GM12878 (cell line): ENCODE results near the gene CLSTN2. TPM values are rescaled to one million over a fixed set of nuclear protein-coding genes. Genes with fewer than 3 reads are reported as not detected.

Experiments
- ATAC-seq: fragments of 200-7000 bp; cut with Tn5 transposase; 3 replicates; pipeline ENCODE4 v1.9.1; 2020; ENCODE audit warnings: mild to moderate bottlenecking, moderate library complexity
- BruUV-seq: library from RNA; stranded (reverse); fragments of 400-500 nt; replicated peaks from 2 replicates; lab custom pipeline; 2021; lab: Mats Ljungman, UMichigan
- CTCF ChIA-PET: fragments of 300-600 bp; sonication (Branson Sonifier 250); formaldehyde crosslinking; extraction: SDS; loops from one replicate; lab custom pipeline; 2021; ENCODE audit warnings: inconsistent platforms; lab: Yijun Ruan, JAX
- POLR2A ChIA-PET: fragments of 350-600 bp; formaldehyde crosslinking; extraction: SDS; loops from one replicate; lab custom pipeline; 2021; ENCODE audit warnings: inconsistent platforms; lab: Charles Lee
- RAD21 ChIA-PET: fragments of 300-600 bp; sonication (Branson Sonifier 250); formaldehyde crosslinking; loops from one replicate; lab custom pipeline; 2023; ENCODE audit warnings: antibody characterized with exemption; ENCODE audit not compliant: unreplicated experiment; lab: Charles Lee
- SMC1A ChIA-PET: fragments of 300-600 bp; sonication (Branson Sonifier 250); formaldehyde crosslinking; loops from one replicate; lab custom pipeline; 2023; ENCODE audit not compliant: unreplicated experiment, uncharacterized antibody; lab: Charles Lee
- DNase-seq: peaks from one replicate; pipeline ENCODE4 v3.0.0-alpha.2; 2011; ENCODE audit warnings: low read depth, low spot score
- FAIRE-seq: peaks from 3 replicates; lab custom pipeline; 2011; peaks lifted over from hg19 to GRCh38; lab: Jason Lieb, UNC
- H2AFZ ChIP-seq: 2 replicates; pipeline ENCODE4 v1.6.0; 2011; ENCODE audit warnings: low read depth, low read length, control low read depth; ENCODE audit not compliant: control insufficient read depth
- H3K27ac ChIP-seq: 2 replicates; pipeline ENCODE4 v1.5.1; 2011; ENCODE audit warnings: control low read depth; ENCODE audit not compliant: control insufficient read depth, insufficient read depth
- H3K27me3 ChIP-seq, 2 experiments: replicated peaks in 1 of 2; 2 replicates each; pipeline versions ENCODE4 v1.6.0 to v1.6.1; 2011; ENCODE audit warnings: low read length in 1 of 2; ENCODE audit not compliant: control insufficient read depth in 2 of 2, insufficient read depth in 2 of 2
- H3K36me3 ChIP-seq, 2 experiments: 2 replicates each; pipeline ENCODE4 v1.5.1; 2011; ENCODE audit warnings: low read length in 1 of 2; ENCODE audit not compliant: control insufficient read depth in 2 of 2, insufficient read depth in 2 of 2
- H3K4me1 ChIP-seq: 2 replicates; pipeline ENCODE4 v1.6.1; 2011; ENCODE audit warnings: mild to moderate bottlenecking, low read length, moderate library complexity, mixed read lengths; ENCODE audit not compliant: control insufficient read depth, insufficient read depth
- H3K4me2 ChIP-seq: 2 replicates; pipeline ENCODE4 v1.6.0; 2011; ENCODE audit warnings: control low read depth; ENCODE audit not compliant: control insufficient read depth, insufficient read depth
- H3K4me3 ChIP-seq: fragments of 200-600 bp; sonication (generic); 2 replicates; pipeline ENCODE4 v1.5.1; 2016
- H3K79me2 ChIP-seq: 2 replicates; pipeline ENCODE4 v1.6.0; 2011; ENCODE audit warnings: low read length; ENCODE audit not compliant: control insufficient read depth, insufficient read depth
- H3K9ac ChIP-seq: 2 replicates; pipeline ENCODE4 v1.8.0; 2011; ENCODE audit warnings: low read length, control low read depth, mixed read lengths; ENCODE audit not compliant: control insufficient read depth, insufficient read depth
- H3K9me3 ChIP-seq: replicated peaks from 3 replicates; pipeline ENCODE4 v1.5.1; 2011; ENCODE audit warnings: mild to moderate bottlenecking, low read length; ENCODE audit not compliant: control insufficient read depth, insufficient read depth
- H4K20me1 ChIP-seq: 2 replicates; pipeline ENCODE4 v1.6.0; 2011; ENCODE audit not compliant: control insufficient read depth, insufficient read depth
- ATF7 ChIP-seq: fragments of 450-650 bp; IDR thresholded peaks from 2 replicates; pipeline ENCODE4 v1.6.1; 2016; ENCODE audit warnings: low read depth, mild to moderate bottlenecking
- BRCA1 ChIP-seq: IDR thresholded peaks from 2 replicates; pipeline ENCODE4 v1.6.1; 2011; ENCODE audit warnings: low read depth, low read length, improper control_type of control experiment
- CHD2 ChIP-seq: IDR thresholded peaks from 2 replicates; pipeline ENCODE4 v1.6.1; 2011; ENCODE audit warnings: low read depth, low read length, improper control_type of control experiment, borderline replicate concordance
- KDM1A ChIP-seq: fragments of 200-600 bp; sonication (generic); IDR thresholded peaks from 2 replicates; pipeline ENCODE4 v1.6.1; 2016; ENCODE audit warnings: borderline replicate concordance
- MXI1 ChIP-seq: fragments of 150-350 bp; IDR thresholded peaks from 2 replicates; pipeline ENCODE4 v1.6.1; 2011; ENCODE audit warnings: low read depth, mild to moderate bottlenecking, inconsistent platforms, low read length, improper control_type of control experiment
- NFYA ChIP-seq: IDR thresholded peaks from 2 replicates; pipeline ENCODE4 v1.6.1; 2011; ENCODE audit warnings: low read depth, mild to moderate bottlenecking, low read length, improper control_type of control experiment, borderline replicate concordance
- NFYB ChIP-seq: IDR thresholded peaks from 2 replicates; pipeline ENCODE4 v1.6.1; 2011; ENCODE audit warnings: low read depth, mild to moderate bottlenecking, low read length, improper control_type of control experiment, moderate library complexity; ENCODE audit not compliant: insufficient read depth
- POLR2AphosphoS2 ChIP-seq: IDR thresholded peaks from 2 replicates; pipeline ENCODE4 v1.6.1; 2011; ENCODE audit warnings: low read depth, mild to moderate bottlenecking, low read length, improper control_type of control experiment, moderate library complexity
- RCOR1 ChIP-seq: conservative IDR thresholded peaks from 2 replicates; pipeline ENCODE4 v1.6.1; 2012; ENCODE audit warnings: low read depth, low read length, improper control_type of control experiment
- SMAD1 ChIP-seq: fragments of 450-650 bp; IDR thresholded peaks from 2 replicates; pipeline ENCODE4 v1.6.1; 2018; ENCODE audit warnings: mild to moderate bottlenecking, low read depth; ENCODE audit not compliant: partially characterized antibody
- TAF1 ChIP-seq: IDR thresholded peaks from 2 replicates; pipeline ENCODE4 v1.6.1; 2011; ENCODE audit warnings: mild to moderate bottlenecking, low read depth, low read length, borderline replicate concordance
- WRNIP1 ChIP-seq: IDR thresholded peaks from 2 replicates; pipeline ENCODE4 v1.6.1; 2011; ENCODE audit warnings: low read depth, low read length, improper control_type of control experiment, borderline replicate concordance
- ZBED1 ChIP-seq: IDR thresholded peaks from 2 replicates; pipeline ENCODE4 v1.6.1; 2016; ENCODE audit warnings: borderline replicate concordance
- ZNF384 ChIP-seq: IDR thresholded peaks from 2 replicates; pipeline ENCODE4 v1.6.1; 2012; ENCODE audit warnings: low read depth, mild to moderate bottlenecking, low read length, improper control_type of control experiment, borderline replicate concordance
- WGBS: methylation state at CpG from one replicate; pipeline ENCODE4 v1.1.6; 2016; ENCODE audit warnings: low lambda C conversion rate; ENCODE audit not compliant: insufficient replicate concordance, insufficient coverage; ENCODE audit errors: missing lambda C conversion rate; 5-methylcytosine and 5-hydroxymethylcytosine counted together
- in situ Hi-C: fragments of 300-500 bp; cut with MboI; formaldehyde crosslinking; loops from 9 replicates; pipeline ENCODE4 v1.14.3; 2018; ENCODE audit warnings: mixed read lengths
- intact Hi-C: fragments of 100-400 bp; cut with micrococcal nuclease; formaldehyde crosslinking; loops from one replicate; pipeline ENCODE4 v1.14.2; 2022; ENCODE audit not compliant: unreplicated experiment
- polyA plus RNA-seq, 11 experiments: library from polyadenylated mRNA; depleted of rRNA in 4 of 11; unstranded in 6 of 11; stranded (reverse) in 5 of 11; fragments of >200 nt; fragmentation: Nextera tagmentation in 4 of 11; fragmentation: Illumina TruSeq in 1 of 11; extraction: Ambion mirVana in 4 of 11; extraction: Trizol in 1 of 11; gene quantifications; 1 replicate in 1 of 11; 2 replicates in 10 of 11; pipeline versions ENCODE4 v1.2.1 to v1.2.3, GENCODE V29; 2011 to 2016; ENCODE audit warnings: inconsistent platforms in 2 of 11, missing spikeins in 2 of 11, low read depth in 1 of 11
- total RNA-seq, 4 experiments: library from RNA; depleted of rRNA in 3 of 4; stranded (reverse); fragments of >200 nt in 3 of 4; fragmentation: Illumina TruSeq in 1 of 4; extraction: Trizol in 1 of 4; gene quantifications; 2 replicates each; pipeline versions ENCODE4 v1.2.1 to v1.2.3, GENCODE V29; 2013 to 2021
- TF ChIP-seq, protein P1 (sequence below): fragments of 450-650 bp; formaldehyde crosslinking; IDR thresholded peaks from 2 replicates; pipeline ENCODE4 v1.5.0; 2022; ENCODE audit warnings: mild to moderate bottlenecking, missing genetic modification characterization
- TF ChIP-seq, protein P2 (sequence below), 3 experiments: IDR thresholded peaks in 2 of 3; conservative IDR thresholded peaks in 1 of 3; 2 replicates each; pipeline ENCODE4 v1.5.1; 2011; ENCODE audit warnings: low read depth in 3 of 3, low read length in 3 of 3, mild to moderate bottlenecking in 3 of 3, control low read depth in 2 of 3, moderate library complexity in 2 of 3, inconsistent platforms in 1 of 3, mixed read lengths in 1 of 3; ENCODE audit not compliant: control insufficient read depth in 2 of 3, insufficient read depth in 1 of 3; ENCODE audit errors: extremely low read depth in 1 of 3
- TF ChIP-seq, protein P3 (sequence below): IDR thresholded peaks from 2 replicates; pipeline ENCODE4 v1.6.1; 2012; ENCODE audit warnings: mild to moderate bottlenecking, low read depth, low read length

CLSTN2 gene
- total and polyA plus RNA-seq, 10 of the 15 experiments (the other 5 are each of a cell fraction or from before 2014, with no cell fraction given): under 0.01 to 0.10 (median under 0.01) TPM; not detected in 5

DNA sequence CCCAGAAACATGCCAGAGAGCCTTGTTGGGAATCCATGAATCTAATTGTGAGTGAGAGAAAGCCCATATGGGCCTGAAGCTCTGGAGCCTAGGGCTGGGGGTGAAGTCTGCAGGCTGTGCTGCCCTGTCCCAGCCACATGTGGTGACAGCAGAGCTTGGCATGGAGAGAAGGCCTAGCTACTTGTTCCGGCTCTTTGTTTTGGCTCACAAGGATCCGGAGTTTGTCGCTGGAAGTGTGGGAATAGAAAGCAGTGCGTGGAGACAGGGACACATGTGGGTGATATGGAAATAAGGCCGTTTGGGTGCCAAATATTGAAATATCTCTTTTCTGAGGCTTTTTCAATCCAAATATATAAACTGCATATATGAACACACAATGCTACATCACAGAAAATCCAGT, 78.2 kb downstream of the CLSTN2 start:
- Histone ChIP-seq H2AFZ (no peak overlapping the region), H3K9ac (no peak overlapping the region), H4K20me1 (no peaks in the 10 kb centered on the region), H3K4me3 (no peak overlapping the region), H3K27me3 (no peaks in the 10 kb centered on the region; a peak in 2 of 4 replicates), H3K36me3 (no peaks in the 10 kb centered on the region), H3K27ac (no peak overlapping the region), H3K79me2 (no peaks in the 10 kb centered on the region), H3K4me2 (no peak overlapping the region), H3K9me3 (no peaks in the 10 kb centered on the region), H3K4me1 (no peaks in the 10 kb centered on the region)
- RAD21 ChIA-PET: no interaction called here
- DNase-seq: no peak
- SMC1A ChIA-PET: no interaction called here
- 43% methylated on average over 5 of the region's 5 CpGs for WGBS
- in situ Hi-C loops (no loop called here), intact Hi-C loops (no loop called here)
- no peak for ATAC-seq
- no TSS peak for BruUV-seq
- CTCF ChIA-PET: interaction anchor here (0.7 kb wide), 1 partner anchor 13 kb away, joined by 3 read pairs; no protein-coding TSS in a partner anchor
- no peak for FAIRE-seq
- POLR2A ChIA-PET: no interaction called here
- TF ChIP-seq NFYB (no peak), RCOR1 (no peak), CHD2 (no peak), SMAD1 (no peak), ATF7 (no peak), WRNIP1 (no peak), NFYA (no peak), POLR2AphosphoS2 (no peak), KDM1A (no peak), ZBED1 (no peak), ZNF384 (no peak), MXI1 (no peak), BRCA1 (no peak), TAF1 (no peak)
- TF ChIP-seq, protein P1, sequence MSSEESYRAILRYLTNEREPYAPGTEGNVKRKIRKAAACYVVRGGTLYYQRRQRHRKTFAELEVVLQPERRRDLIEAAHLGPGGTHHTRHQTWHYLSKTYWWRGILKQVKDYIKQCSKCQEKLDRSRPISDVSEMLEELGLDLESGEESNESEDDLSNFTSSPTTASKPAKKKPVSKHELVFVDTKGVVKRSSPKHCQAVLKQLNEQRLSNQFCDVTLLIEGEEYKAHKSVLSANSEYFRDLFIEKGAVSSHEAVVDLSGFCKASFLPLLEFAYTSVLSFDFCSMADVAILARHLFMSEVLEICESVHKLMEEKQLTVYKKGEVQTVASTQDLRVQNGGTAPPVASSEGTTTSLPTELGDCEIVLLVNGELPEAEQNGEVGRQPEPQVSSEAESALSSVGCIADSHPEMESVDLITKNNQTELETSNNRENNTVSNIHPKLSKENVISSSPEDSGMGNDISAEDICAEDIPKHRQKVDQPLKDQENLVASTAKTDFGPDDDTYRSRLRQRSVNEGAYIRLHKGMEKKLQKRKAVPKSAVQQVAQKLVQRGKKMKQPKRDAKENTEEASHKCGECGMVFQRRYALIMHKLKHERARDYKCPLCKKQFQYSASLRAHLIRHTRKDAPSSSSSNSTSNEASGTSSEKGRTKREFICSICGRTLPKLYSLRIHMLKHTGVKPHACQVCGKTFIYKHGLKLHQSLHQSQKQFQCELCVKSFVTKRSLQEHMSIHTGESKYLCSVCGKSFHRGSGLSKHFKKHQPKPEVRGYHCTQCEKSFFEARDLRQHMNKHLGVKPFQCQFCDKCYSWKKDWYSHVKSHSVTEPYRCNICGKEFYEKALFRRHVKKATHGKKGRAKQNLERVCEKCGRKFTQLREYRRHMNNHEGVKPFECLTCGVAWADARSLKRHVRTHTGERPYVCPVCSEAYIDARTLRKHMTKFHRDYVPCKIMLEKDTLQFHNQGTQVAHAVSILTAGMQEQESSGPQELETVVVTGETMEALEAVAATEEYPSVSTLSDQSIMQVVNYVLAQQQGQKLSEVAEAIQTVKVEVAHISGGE (CRISPR knock-in tag): no peak
- TF ChIP-seq, protein P2, sequence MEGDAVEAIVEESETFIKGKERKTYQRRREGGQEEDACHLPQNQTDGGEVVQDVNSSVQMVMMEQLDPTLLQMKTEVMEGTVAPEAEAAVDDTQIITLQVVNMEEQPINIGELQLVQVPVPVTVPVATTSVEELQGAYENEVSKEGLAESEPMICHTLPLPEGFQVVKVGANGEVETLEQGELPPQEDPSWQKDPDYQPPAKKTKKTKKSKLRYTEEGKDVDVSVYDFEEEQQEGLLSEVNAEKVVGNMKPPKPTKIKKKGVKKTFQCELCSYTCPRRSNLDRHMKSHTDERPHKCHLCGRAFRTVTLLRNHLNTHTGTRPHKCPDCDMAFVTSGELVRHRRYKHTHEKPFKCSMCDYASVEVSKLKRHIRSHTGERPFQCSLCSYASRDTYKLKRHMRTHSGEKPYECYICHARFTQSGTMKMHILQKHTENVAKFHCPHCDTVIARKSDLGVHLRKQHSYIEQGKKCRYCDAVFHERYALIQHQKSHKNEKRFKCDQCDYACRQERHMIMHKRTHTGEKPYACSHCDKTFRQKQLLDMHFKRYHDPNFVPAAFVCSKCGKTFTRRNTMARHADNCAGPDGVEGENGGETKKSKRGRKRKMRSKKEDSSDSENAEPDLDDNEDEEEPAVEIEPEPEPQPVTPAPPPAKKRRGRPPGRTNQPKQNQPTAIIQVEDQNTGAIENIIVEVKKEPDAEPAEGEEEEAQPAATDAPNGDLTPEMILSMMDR (IDR thresholded peaks at IDR 0.05 in 2 of 3, conservative IDR thresholded peaks at IDR 0.05 in 1 of 3; ENCODE audit: control insufficient read depth in 2 of 3, extremely low read depth in 1 of 3, insufficient read depth in 1 of 3, low read depth in 3 of 3, low read length in 3 of 3): no peak
- TF ChIP-seq, protein P3, sequence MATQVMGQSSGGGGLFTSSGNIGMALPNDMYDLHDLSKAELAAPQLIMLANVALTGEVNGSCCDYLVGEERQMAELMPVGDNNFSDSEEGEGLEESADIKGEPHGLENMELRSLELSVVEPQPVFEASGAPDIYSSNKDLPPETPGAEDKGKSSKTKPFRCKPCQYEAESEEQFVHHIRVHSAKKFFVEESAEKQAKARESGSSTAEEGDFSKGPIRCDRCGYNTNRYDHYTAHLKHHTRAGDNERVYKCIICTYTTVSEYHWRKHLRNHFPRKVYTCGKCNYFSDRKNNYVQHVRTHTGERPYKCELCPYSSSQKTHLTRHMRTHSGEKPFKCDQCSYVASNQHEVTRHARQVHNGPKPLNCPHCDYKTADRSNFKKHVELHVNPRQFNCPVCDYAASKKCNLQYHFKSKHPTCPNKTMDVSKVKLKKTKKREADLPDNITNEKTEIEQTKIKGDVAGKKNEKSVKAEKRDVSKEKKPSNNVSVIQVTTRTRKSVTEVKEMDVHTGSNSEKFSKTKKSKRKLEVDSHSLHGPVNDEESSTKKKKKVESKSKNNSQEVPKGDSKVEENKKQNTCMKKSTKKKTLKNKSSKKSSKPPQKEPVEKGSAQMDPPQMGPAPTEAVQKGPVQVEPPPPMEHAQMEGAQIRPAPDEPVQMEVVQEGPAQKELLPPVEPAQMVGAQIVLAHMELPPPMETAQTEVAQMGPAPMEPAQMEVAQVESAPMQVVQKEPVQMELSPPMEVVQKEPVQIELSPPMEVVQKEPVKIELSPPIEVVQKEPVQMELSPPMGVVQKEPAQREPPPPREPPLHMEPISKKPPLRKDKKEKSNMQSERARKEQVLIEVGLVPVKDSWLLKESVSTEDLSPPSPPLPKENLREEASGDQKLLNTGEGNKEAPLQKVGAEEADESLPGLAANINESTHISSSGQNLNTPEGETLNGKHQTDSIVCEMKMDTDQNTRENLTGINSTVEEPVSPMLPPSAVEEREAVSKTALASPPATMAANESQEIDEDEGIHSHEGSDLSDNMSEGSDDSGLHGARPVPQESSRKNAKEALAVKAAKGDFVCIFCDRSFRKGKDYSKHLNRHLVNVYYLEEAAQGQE: no peak
